HL-60/S4 treated with retinoic acid at 250 ng/mL for 4 days and 3 days (cell line): Measurements from ENCODE around the gene PSMD14.
"Not testable (repeated sequence)": the region's sequence is repeated elsewhere in the genome, so short reads cannot be mapped to it uniquely, and the experiment has no call there.

Experiments
- in situ Hi-C: fragments of 300-500 bp; cut with MboI; formaldehyde crosslinking; loops from 2 replicates; pipeline ENCODE4 v1.7.0; 2022; ENCODE audit warnings: low sequenced_read_pairs

Gene PSMD14

DNA sequence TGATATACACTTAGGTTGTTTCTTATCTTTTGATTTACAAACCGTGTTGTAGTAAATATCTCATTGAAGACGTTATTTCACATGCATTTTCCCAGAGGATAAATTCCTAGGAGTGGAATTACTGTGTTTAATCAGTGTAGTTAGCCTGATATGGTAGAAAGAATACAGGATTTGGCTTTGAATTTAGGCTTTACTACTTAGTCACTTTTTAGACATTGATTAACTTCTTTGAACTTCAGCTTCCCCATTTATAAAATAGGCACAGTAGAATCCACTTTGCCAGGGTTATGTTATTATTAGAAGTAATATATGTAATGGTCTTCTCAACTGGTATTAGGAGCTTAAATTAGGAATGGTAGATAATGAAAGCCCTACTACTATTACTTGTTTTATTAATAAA is 27.4 kb downstream of the PSMD14 start:
- in situ Hi-C loops, result no loop called here

GRCh38 chr2:161337247-161337646 is 29.0 kb downstream of the PSMD14 start:
- in situ Hi-C loops, result no loop called here

GRCh38 chr2:161339532-161339931 is 31.3 kb downstream of the PSMD14 start:
- in situ Hi-C loops, result not testable (repeated sequence)

- in situ Hi-C loops, result not testable (repeated sequence)
Observed at GRCh38 chr2:161340930-161341413, 32.7 kb downstream of the PSMD14 start.

- in situ Hi-C loops, result no loop called here
Observed at GRCh38 chr2:161343235-161343634, 35.0 kb downstream of the PSMD14 start.

GRCh38 chr2:161344692-161345091 is 36.5 kb downstream of the PSMD14 start:
- in situ Hi-C loops, result no loop called here

DNA sequence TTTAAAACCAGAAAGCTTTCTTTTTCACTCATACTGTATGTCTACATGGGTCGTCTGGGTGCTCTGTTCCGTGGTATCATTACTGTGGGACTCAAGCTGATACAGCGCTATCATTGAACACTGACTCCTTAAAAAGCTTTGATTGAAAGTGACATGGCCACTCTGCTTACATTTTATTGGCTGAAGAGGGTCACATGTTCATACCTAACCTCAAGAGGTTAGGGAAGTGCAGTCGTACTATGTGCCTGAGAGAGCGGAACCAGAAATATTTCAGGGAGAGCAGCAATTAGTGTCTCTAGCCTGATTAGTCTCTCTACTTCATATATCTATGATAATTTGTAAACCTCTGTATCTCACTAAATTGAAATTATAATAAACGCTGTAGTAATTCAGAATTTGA is 43.5 kb downstream of the PSMD14 start:
- in situ Hi-C loops, result no loop called here

- in situ Hi-C loops, result no loop called here
Observed at GRCh38 chr2:161352719-161353118, 44.5 kb downstream of the PSMD14 start.

DNA sequence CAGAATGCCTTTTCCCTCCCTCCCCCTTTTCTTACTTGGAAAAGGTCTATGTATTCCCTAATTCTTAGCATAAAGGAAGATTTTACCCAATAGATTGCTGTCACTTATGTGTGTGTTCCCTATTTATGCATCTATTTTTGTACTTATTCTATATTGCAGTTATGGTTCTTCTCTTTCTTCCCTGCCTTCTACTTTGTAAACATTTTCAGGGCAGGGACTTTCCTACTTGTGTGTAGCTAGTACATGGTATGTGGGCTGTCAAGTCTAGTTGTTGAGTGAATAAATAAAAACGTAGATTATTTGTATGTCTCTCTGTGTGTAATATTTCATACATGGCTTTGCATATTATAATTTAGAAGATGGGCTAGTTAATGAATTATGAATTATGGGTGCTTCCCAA is 45.3 kb downstream of the PSMD14 start:
- in situ Hi-C loops, result no loop called here

- in situ Hi-C loops, result no loop called here
Observed at GRCh38 chr2:161354106-161354505, 45.9 kb downstream of the PSMD14 start.

- in situ Hi-C loops, result no loop called here
Observed at GRCh38 chr2:161355106-161355505, 46.9 kb downstream of the PSMD14 start.

- in situ Hi-C loops, result no loop called here
Observed at GRCh38 chr2:161355983-161356382, 47.8 kb downstream of the PSMD14 start.

DNA sequence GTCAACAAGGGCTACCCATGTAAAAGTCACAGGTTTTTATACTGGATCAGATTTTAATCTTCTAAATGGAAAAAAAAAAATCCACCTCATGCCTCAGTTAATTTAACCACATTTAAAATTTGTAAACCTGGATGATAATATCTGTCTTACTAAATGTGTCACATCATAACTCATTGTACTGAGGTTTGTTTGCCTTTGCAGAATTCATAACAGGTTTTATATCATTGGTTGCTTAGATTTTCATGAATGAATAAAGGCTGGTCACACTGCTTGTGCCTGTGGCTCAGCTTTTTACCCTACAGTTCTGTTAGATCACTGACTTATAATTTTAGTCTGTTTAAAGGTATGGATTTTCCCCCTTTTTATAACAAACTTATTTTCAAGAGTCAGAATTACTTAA is 48.9 kb downstream of the PSMD14 start:
- in situ Hi-C loops, result no loop called here

DNA sequence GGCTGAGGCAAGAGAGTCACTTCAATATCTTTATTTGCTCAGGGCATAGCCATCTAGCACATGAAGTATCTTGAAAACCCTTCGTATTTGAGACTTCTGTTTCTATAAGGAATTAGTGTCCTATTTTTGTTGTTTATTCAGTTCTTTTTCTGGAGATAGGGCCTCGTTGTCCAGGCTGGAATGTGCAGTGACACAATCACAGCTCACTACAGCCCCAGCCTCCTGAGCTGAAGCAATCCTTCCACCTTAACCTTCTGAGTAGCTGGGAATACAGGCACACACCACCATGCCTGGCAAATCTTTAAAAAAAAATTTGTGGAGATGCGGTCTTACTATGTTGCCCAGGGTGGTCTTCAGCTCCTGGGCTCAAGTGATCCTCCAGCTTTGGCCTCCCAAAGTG is 50.6 kb downstream of the PSMD14 start:
- in situ Hi-C loops, result no loop called here

DNA sequence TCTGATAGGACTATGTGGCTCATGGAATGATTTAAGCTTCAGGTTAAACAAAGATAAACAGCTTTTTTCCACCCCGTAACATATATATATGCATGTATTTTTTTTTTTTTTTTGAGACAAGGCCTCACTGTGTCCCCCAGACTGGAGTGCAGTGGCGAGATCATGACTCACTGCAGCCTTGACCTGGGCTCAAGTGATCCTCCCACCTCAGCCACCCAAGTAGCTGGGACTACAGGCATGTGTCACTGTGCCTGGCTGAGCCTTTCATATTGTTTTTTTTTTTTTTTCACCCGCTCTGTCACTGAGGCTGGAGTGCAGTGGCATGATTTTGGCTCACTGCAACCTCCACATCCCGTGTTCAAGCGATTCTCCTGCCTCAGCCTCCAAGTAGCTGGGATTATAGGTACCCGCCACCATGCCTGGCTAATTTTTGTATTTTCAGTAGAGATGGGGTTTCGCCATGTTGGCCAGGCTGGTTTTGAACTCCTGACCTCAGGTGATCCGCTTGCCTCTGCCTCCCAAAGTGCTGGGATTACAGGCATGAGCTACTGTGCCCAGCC is 52.0 kb downstream of the PSMD14 start:
- in situ Hi-C loops, result not testable (repeated sequence)

- in situ Hi-C loops, result no loop called here
Observed at GRCh38 chr2:161362568-161363166, 54.4 kb downstream of the PSMD14 start.

DNA sequence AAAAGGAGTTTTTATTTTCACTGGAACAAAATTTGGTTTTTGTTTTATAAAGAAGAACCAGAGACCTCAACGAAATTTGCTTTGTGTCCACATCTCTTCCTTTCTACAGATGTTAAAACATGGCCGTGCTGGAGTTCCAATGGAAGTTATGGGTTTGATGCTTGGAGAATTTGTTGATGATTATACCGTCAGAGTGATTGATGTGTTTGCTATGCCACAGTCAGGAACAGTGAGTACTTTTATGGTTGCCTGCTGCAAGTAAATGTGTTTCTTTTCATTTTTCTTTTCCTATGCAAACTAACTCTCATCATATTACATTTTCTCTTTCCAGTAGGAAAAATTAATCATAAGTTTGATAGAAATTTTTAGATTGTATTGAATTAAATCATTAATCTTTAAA is 59.5 kb downstream of the PSMD14 start:
- in situ Hi-C loops, result no loop called here

DNA sequence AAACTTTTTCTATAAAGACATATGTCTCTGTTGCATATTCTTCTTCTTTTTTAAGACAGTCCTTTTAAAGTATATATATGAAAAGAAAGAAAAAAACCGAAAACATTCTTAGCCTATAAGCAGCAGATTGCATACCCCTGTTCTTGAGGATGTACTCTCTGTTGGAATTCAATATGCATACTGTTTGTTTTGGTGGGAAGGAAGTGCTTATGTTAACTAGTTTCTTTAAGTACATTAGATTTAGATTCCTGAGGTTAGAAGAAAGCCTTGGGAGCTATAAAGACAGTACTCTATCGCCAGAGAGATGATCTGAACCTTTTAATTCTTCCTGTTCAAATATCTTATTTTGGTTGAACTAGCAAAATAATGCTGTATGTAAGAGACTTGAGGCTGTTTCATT is 61.1 kb downstream of the PSMD14 start:
- in situ Hi-C loops, result no loop called here

GRCh38 chr2:161370981-161371380 is 62.8 kb downstream of the PSMD14 start:
- in situ Hi-C loops, result no loop called here

- in situ Hi-C loops, result no loop called here
Observed at GRCh38 chr2:161371869-161372268, 63.6 kb downstream of the PSMD14 start.

DNA sequence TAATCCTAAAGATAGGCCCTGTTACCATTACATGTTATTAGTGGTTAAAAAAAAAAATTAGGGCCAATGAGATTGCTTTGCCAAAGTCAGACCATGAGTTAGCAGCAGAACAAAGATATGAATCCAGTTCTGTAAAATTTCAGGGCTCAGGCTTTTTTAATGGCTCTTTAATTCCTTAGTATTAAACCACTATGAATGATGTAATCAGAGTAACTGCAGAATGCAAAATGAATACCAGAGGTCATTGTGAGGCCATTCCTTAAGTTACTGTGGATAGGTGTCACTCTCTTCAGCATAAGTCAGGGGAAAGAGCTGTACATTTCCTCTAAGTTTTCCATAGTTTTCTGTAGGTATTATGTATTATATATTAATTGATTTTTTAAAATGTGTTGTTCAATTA is 65.7 kb downstream of the PSMD14 start:
- in situ Hi-C loops, result no loop called here

- in situ Hi-C loops, result no loop called here
Observed at GRCh38 chr2:161374446-161374845, 66.2 kb downstream of the PSMD14 start.

- in situ Hi-C loops, result no loop called here
Observed at GRCh38 chr2:161379740-161380139, 71.5 kb downstream of the PSMD14 start.
